Adrenal gland (tissue), 12 donors: Measurements from ENCODE around the gene DOK6. TPM values are rescaled to one million over a fixed set of nuclear protein-coding genes. Genes with fewer than 3 reads are reported as not detected.

Experiments
- DNase-seq, 7 donors: peaks; one replicate each; pipeline ENCODE4 v3.0.0-alpha.2; 2019 to 2020
- H3K27ac ChIP-seq, 5 donors: fragments of 200-600 bp; sonication (generic) in 4 of 5; 1 replicate in 3 of 5; 2 replicates in 2 of 5; pipeline versions ENCODE4 v1.5.1 to v1.8.0; 2016 to 2020; ENCODE audit warnings: mild to moderate bottlenecking in 1 of 5
- H3K27me3 ChIP-seq: fragments of 200-600 bp; 2 replicates; pipeline ENCODE4 v1.8.0; 2021
- H3K36me3 ChIP-seq, 2 donors: fragments of 200-600 bp; replicated peaks in 1 of 2; 1 replicate in 1 of 2; 2 replicates in 1 of 2; pipeline versions ENCODE4 v1.5.1 to v1.8.0; 2018 to 2022
- H3K4me1 ChIP-seq, 2 donors: fragments of 200-600 bp; replicated peaks in 1 of 2; 1 replicate in 1 of 2; 2 replicates in 1 of 2; pipeline versions ENCODE4 v1.5.1 to v1.8.0; 2018 to 2021
- H3K4me3 ChIP-seq, 4 donors: fragments of 200-600 bp; sonication (generic) in 3 of 4; one replicate each; pipeline ENCODE4 v1.5.1; 2016 to 2018
- H3K9me3 ChIP-seq, 3 donors: fragments of 200-600 bp; sonication (generic) in 1 of 3; replicated peaks in 1 of 3; 1 replicate in 2 of 3; 2 replicates in 1 of 3; pipeline versions ENCODE4 v1.5.1 to v1.8.0; 2016 to 2021
- CTCF ChIP-seq, 6 experiments: fragments of 450-650 bp in 4 of 6; fragments of 200-600 bp in 2 of 6; sonication (generic) in 1 of 6; IDR thresholded peaks; 1 replicate in 5 of 6; 2 replicates in 1 of 6; pipeline versions ENCODE4 v1.5.1 to v1.8.0; 2016 to 2021; ENCODE audit warnings: antibody characterized with exemption in 6 of 6, mild to moderate bottlenecking in 2 of 6, moderate library complexity in 1 of 6
- POLR2A ChIP-seq, 2 donors: fragments of 450-650 bp; IDR thresholded peaks; one replicate each; pipeline ENCODE4 v1.6.1; 2017; ENCODE audit warnings: antibody characterized with exemption in 2 of 2, mild to moderate bottlenecking in 2 of 2, moderate library complexity in 1 of 2
- WGBS, 4 donors: extraction: QIAGEN DNeasy Blood & Tissue Kit in 2 of 4; methylation state at CpG; one replicate each; pipeline versions ENCODE4 v1.1.5 to v1.1.7; 2013 to 2017; 5-methylcytosine and 5-hydroxymethylcytosine counted together
- intact Hi-C, 2 donors: fragments of 100-400 bp; cut with DNase I; formaldehyde crosslinking; loops; one replicate each; pipeline versions ENCODE4 v1.14.1 to v1.15.0; 2022 to 2023
- polyA plus RNA-seq, 3 donors: library from polyadenylated mRNA; stranded (reverse); fragments of 200-250 nt in 2 of 3; fragments of 350-450 nt in 1 of 3; fragmentation: Illumina TruSeq in 1 of 3; extraction: RNeasy Lipid Tissue Mini Kit (QIAGEN cat#74804) in 1 of 3; gene quantifications; one replicate each; pipeline ENCODE4 v1.2.3, GENCODE V29; 2013 to 2014
- total RNA-seq, 9 donors: library from RNA; depleted of rRNA in 4 of 9; stranded (reverse); fragments of >200 nt in 4 of 9; fragments of 120-200 nt in 1 of 9; fragmentation: NEBNext Ultra II Directional in 1 of 9; extraction: Animal tissue kit (Norgen Biotek cat#: 25700) in 1 of 9; gene quantifications; one replicate each; pipeline versions ENCODE4 v1.1.0 to v1.2.4, GENCODE V29; 2013 to 2023
- donor health status: healthy with polysubstance abuse.
- donor health status: Bipolar disorder and iron deficiency.
- donor health status: DM: yes; HTN: yes; CAD: no.
- donor health status: DM: no; HTN: no; CAD: no.
- donor health status: DM: no; HTN: no; CAD: no.
- donor health status: DM: yes; HTN: yes; CAD: no.

Gene DOK6
- total and polyA plus RNA-seq, 12 donors: 0.24 to 4.5 (median 0.76) TPM

GRCh38 chr18:69727912-69728572, 327.4 kb downstream of the DOK6 start:
- Histone ChIP-seq H3K4me1 (no peaks in the 10 kb centered on the region), H3K9me3 (no peaks in the 10 kb centered on the region), H3K27me3 (no peaks in the 10 kb centered on the region), H3K27ac (no peak overlapping the region), H3K4me3 (no peak overlapping the region), H3K36me3 (no peaks in the 10 kb centered on the region)
- TF ChIP-seq CTCF (IDR thresholded peaks at IDR 0.05): no peak
- TF ChIP-seq POLR2A (IDR thresholded peaks at IDR 0.05): no peak
- DNase-seq: no peak
- intact Hi-C loops: loop anchor here in 1 of 2 donors (10.0 kb wide), 1 partner anchor 63 kb away; no protein-coding TSS in a partner anchor
- WGBS, 4 donors: 70 to 74% (median 72%) methylated on average over 5 of the region's 5 CpGs

DNA sequence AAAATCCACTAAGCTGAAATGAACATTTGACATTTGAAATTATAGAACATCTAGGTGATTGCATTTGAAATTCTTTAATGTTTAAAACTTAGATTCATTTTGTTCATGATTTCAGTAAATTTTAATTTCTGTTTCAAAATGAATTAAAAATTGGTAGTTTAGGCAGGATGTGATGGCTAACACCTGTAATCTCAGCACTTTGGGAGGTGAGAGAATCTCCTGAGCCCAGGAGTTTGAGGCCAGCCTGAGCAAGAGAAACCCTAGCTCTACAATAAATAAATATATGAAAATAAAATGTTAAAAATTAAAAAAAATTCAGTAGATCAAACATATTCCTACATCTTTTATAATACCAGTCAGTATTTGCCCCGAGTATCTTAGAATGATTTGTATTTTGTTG, 330.0 kb downstream of the DOK6 start:
- Histone ChIP-seq H3K27ac (no peak overlapping the region), H3K4me1 (no peaks in the 10 kb centered on the region), H3K27me3 (no peaks in the 10 kb centered on the region), H3K4me3 (no peak overlapping the region), H3K36me3 (no peaks in the 10 kb centered on the region), H3K9me3 (no peaks in the 10 kb centered on the region)
- intact Hi-C loops: no loop called here
- TF ChIP-seq CTCF (IDR thresholded peaks at IDR 0.05): no peak
- no peak for TF ChIP-seq POLR2A (IDR thresholded peaks at IDR 0.05)
- 30 to 50% (median 47%) methylated on average over 1 of the region's 1 CpG for WGBS, 4 donors
- no peak for DNase-seq

DNA sequence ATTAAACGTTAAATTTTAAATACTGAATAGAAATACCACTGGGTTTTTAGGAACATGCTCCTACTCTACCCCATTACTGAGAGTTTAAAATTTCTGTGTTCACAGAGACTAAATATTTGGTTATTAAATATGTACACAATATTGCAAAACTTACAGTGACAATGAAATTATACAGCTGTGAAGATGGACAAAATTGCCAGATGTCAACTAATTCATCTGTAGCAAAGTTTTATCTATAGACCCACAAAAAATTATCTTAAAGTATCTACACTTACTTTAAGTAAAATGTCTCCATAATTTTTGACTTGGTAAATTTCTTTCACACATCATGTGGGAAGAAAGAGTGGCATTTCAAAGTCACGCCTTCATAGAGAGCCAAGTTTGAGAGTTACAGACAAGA, 333.8 kb downstream of the DOK6 start:
- no peaks in the 10 kb centered on the region for H3K9me3 ChIP-seq
- H3K4me1 ChIP-seq: no peaks in the 10 kb centered on the region
- DNase-seq: no peak
- H3K4me3 ChIP-seq: no peak overlapping the region
- H3K36me3 ChIP-seq: no peaks in the 10 kb centered on the region
- TF ChIP-seq POLR2A (IDR thresholded peaks at IDR 0.05) (no peak), CTCF (IDR thresholded peaks at IDR 0.05) (no peak)
- no peaks in the 10 kb centered on the region for H3K27me3 ChIP-seq
- no peak overlapping the region for H3K27ac ChIP-seq
- intact Hi-C loops: no loop called here
- WGBS, 4 donors: 83 to 95% (median 90%) methylated on average over 2 of the region's 2 CpGs

DNA sequence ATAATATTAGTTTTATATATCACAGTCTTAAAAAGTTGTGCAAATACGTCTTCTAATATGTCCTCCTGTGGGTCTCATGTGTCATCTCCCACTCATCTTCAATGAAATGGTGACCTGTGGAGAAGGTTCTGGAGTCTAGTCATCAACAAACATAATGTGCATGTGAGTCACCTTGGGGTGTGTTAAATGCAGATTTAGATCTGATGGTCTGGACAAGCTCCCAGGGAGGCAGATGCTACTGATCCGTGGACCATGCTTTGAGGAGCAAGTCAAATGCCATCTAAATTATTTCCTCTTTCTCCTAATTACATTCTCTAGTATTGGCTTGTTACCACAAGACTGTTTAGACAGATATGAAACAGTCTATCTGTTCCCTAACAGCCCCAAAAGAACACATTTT, 336.0 kb downstream of the DOK6 start:
- no peak overlapping the region for H3K4me3 ChIP-seq
- no peak for DNase-seq
- no peak overlapping the region for H3K27ac ChIP-seq
- 74 to 92% (median 82%) methylated on average over 2 of the region's 2 CpGs for WGBS, 4 donors
- no peaks in the 10 kb centered on the region for H3K27me3 ChIP-seq
- intact Hi-C loops: no loop called here
- H3K9me3 ChIP-seq: no peaks in the 10 kb centered on the region
- TF ChIP-seq POLR2A (IDR thresholded peaks at IDR 0.05): no peak
- TF ChIP-seq CTCF (IDR thresholded peaks at IDR 0.05): no peak
- H3K36me3 ChIP-seq: no peaks in the 10 kb centered on the region
- H3K4me1 ChIP-seq: no peaks in the 10 kb centered on the region
